ENCODE data around the gene RGS12. TPM values are rescaled to one million over a fixed set of nuclear protein-coding genes. Genes with fewer than 3 reads are reported as not detected.

The RGS12 gene
- total and polyA plus RNA-seq, 2 of the 13 experiments (the other 11 are each of a cell fraction or from before 2014, with no cell fraction given): 21.0 to 27.7 TPM

DNA sequence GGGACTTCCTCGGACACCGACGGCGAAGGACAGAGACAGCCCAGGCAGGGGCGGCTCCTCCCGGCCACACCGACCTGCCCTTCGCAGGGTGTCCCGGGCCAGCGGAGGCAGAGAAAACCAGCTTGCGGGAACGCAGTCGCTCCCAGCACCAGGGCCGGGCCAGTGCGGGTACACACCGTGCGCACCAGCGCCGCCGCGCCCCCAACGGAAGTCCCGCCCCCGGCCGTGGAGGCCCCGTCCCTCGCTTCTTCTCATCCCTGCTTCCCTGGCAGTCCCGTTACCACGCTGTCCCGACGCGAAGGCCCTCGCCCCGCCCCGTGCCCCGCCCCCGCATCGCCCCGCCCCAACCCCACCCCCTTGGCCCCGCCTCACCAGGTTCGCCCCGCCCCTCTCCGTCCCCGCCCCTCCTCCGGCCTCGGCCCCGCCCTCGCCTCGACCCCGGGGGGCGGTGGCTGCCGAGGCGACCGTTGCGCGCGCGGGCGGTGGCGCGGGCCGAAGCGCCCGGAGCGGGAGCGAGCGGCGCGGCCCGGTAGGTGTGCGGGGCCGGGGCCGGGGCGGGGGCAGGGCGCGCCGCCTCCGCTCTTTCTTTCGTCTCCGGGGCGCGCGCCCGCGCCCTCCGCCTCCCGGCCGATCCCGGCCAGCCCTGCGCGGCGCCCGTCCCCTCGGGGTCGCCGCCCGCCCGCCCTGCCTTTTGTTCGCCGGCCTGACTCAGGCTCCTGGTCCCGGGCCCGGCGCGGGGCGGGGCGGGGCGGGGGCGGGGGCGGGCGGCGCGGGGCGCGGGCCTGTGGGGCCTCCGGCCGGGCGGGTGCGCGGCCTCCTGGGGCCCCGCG, at the start of gene RGS12 (continued):
- TF ChIP-seq ZNF513 (CRISPR knock-in tag; conservative IDR thresholded peaks at IDR 0.05) (no peak), ARID3A (IDR thresholded peaks at IDR 0.05; ENCODE audit: low read depth, low read length) (no peak), REXO4 (CRISPR knock-in tag; IDR thresholded peaks at IDR 0.05; ENCODE audit: borderline replicate concordance) (no peak), KMT2A (CRISPR knock-in tag; IDR thresholded peaks at IDR 0.05) (0 out of 2 replicates have a peak, but pooled peaks have one; percentile 9), PATZ1 (CRISPR knock-in tag; IDR thresholded peaks at IDR 0.05) (peak; percentile 72), NKX3-1 (CRISPR knock-in tag; IDR thresholded peaks at IDR 0.05) (no peak), KLF16 (CRISPR knock-in tag; IDR thresholded peaks at IDR 0.05) (no peak), ZNF687 (CRISPR knock-in tag; IDR thresholded peaks at IDR 0.05) (no peak; the same call in none of the 2 replicates)
- TF ChIP-seq, protein P1, sequence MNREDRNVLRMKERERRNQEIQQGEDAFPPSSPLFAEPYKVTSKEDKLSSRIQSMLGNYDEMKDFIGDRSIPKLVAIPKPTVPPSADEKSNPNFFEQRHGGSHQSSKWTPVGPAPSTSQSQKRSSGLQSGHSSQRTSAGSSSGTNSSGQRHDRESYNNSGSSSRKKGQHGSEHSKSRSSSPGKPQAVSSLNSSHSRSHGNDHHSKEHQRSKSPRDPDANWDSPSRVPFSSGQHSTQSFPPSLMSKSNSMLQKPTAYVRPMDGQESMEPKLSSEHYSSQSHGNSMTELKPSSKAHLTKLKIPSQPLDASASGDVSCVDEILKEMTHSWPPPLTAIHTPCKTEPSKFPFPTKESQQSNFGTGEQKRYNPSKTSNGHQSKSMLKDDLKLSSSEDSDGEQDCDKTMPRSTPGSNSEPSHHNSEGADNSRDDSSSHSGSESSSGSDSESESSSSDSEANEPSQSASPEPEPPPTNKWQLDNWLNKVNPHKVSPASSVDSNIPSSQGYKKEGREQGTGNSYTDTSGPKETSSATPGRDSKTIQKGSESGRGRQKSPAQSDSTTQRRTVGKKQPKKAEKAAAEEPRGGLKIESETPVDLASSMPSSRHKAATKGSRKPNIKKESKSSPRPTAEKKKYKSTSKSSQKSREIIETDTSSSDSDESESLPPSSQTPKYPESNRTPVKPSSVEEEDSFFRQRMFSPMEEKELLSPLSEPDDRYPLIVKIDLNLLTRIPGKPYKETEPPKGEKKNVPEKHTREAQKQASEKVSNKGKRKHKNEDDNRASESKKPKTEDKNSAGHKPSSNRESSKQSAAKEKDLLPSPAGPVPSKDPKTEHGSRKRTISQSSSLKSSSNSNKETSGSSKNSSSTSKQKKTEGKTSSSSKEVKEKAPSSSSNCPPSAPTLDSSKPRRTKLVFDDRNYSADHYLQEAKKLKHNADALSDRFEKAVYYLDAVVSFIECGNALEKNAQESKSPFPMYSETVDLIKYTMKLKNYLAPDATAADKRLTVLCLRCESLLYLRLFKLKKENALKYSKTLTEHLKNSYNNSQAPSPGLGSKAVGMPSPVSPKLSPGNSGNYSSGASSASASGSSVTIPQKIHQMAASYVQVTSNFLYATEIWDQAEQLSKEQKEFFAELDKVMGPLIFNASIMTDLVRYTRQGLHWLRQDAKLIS (CRISPR knock-in tag; IDR thresholded peaks at IDR 0.05): no peak

Data from HepG2 (cell line).